BJ (cell line): Measurements from ENCODE around the gene SDE2. TPM values are rescaled to one million over a fixed set of nuclear protein-coding genes. Genes with fewer than 3 reads are reported as not detected.

Source experiments
- CTCF ChIA-PET: fragments of 350-600 bp; formaldehyde crosslinking; extraction: SDS; loops from one replicate; lab custom pipeline; 2021; ENCODE audit warnings: antibody characterized with exemption, inconsistent platforms; lab: Yijun Ruan, JAX
- POLR2A ChIA-PET: fragments of 300-600 bp; sonication (Branson Sonifier 250); formaldehyde crosslinking; extraction: SDS; loops from one replicate; lab custom pipeline; 2021; ENCODE audit warnings: antibody characterized with exemption; lab: Charles Lee
- DNase-seq: peaks from one replicate; pipeline ENCODE4 v3.0.0-alpha.2; 2011; ENCODE audit warnings: low read depth
- H3K27me3 ChIP-seq: 2 replicates; pipeline ENCODE4 v1.6.0; 2011; ENCODE audit warnings: low read length; ENCODE audit not compliant: control insufficient read depth, insufficient read depth
- H3K36me3 ChIP-seq: 2 replicates; pipeline ENCODE4 v1.5.1; 2011; ENCODE audit warnings: low read length; ENCODE audit not compliant: control insufficient read depth, insufficient read depth
- H3K4me3 ChIP-seq: 2 replicates; pipeline ENCODE4 v1.5.1; 2011; ENCODE audit warnings: low read depth, mild to moderate bottlenecking, control low read depth, low read length
- CTCF ChIP-seq: IDR thresholded peaks from 2 replicates; pipeline ENCODE4 v1.5.1; 2011; ENCODE audit warnings: low read depth, mild to moderate bottlenecking, control low read depth, inconsistent platforms, low read length, moderate library complexity; ENCODE audit not compliant: insufficient read depth
- polyA minus RNA-seq: library from RNA; depleted of rRNA, polyadenylated mRNA; stranded (reverse); fragments of >200 nt; gene quantifications from 2 replicates; pipeline ENCODE4 v1.2.3, GENCODE V29; 2011; rRNA and poly(A)+ RNA removed
- polyA plus RNA-seq: library from polyadenylated mRNA; depleted of rRNA; stranded (reverse); fragments of >200 nt; gene quantifications from 2 replicates; pipeline ENCODE4 v1.2.3, GENCODE V29; 2011; rRNA removed

Gene SDE2
- polyA plus RNA-seq = 8.0 and 12.5 TPM in 2 replicates
- 5.6 and 7.7 TPM in 2 replicates for polyA minus RNA-seq

GRCh38 chr1:225999227-225999911 is at the start of gene SDE2:
SDE2 (minus strand) TSS chr1:225999343; CDS start chr1:225999312, 31 bp downstream.
- TF ChIP-seq CTCF = no peak
- CTCF ChIA-PET = interaction anchor here (0.5 to 1.1 kb wide), 4 partner anchors 65 to 144 kb away, joined by 3 to 6 read pairs (median 5); no protein-coding TSS in a partner anchor
- Histone ChIP-seq H3K27me3 (no peaks in the 10 kb centered on the region), H3K4me3 (peak within 1 kb of the TSS; percentile 90), H3K36me3 (no peaks in the 10 kb centered on the region)
- DNase-seq = peak; percentile 90
- POLR2A ChIA-PET = no interaction called here

GRCh38 chr1:226048886-226049285 is 49.7 kb upstream of the SDE2 start:
- DNase-seq = no peak
- Histone ChIP-seq H3K27me3 (peaks cover 1% of the 10 kb centered on the region; the same call in 1 of the 2 replicates), H3K36me3 (no peaks in the 10 kb centered on the region), H3K4me3 (no peak overlapping the region)
- TF ChIP-seq CTCF = no peak
- CTCF ChIA-PET = no interaction called here
- POLR2A ChIA-PET = no interaction called here

- no peak for TF ChIP-seq CTCF
- DNase-seq = no peak
- peaks cover 1% of the 10 kb centered on the region; the same call in 1 of the 2 replicates for H3K27me3 ChIP-seq
- H3K36me3 ChIP-seq = no peaks in the 10 kb centered on the region
- ChIA-PET CTCF (no interaction called here), POLR2A (no interaction called here)
- no peak overlapping the region for H3K4me3 ChIP-seq
Observed at GRCh38 chr1:226047495-226047894, 48.4 kb upstream of the SDE2 start.

- no peak for TF ChIP-seq CTCF
- POLR2A ChIA-PET = no interaction called here
- H3K4me3 ChIP-seq = no peak overlapping the region
- peaks cover 1% of the 10 kb centered on the region; the same call in 1 of the 2 replicates for H3K27me3 ChIP-seq
- no peak for DNase-seq
- CTCF ChIA-PET = no interaction called here
- no peaks in the 10 kb centered on the region for H3K36me3 ChIP-seq
Observed at GRCh38 chr1:226046240-226046639, 47.1 kb upstream of the SDE2 start.

- TF ChIP-seq CTCF = no peak
- no peak for DNase-seq
- CTCF ChIA-PET = no interaction called here
- Histone ChIP-seq H3K36me3 (no peaks in the 10 kb centered on the region), H3K27me3 (peaks cover 3% of the 10 kb centered on the region), H3K4me3 (no peak overlapping the region)
- POLR2A ChIA-PET = no interaction called here
Observed at GRCh38 chr1:226044514-226045101, 45.5 kb upstream of the SDE2 start.
